Activated T-helper 2 cell treated with anti-CD3 and anti-CD28 coated beads, Interferon-gamma antibody, Interleukin-2, Interleukin-4, amounts not matched to agents 10 μg/mL and 5 μg/mL and 100 μg/mL, durations not matched to agents 14 hours and 24 hours and 36 hours (primary cell): Measurements from ENCODE around the gene MCC. TPM values are rescaled to one million over a fixed set of nuclear protein-coding genes. Genes with fewer than 3 reads are reported as not detected.

Experiments
- DNase-seq: peaks from one replicate; pipeline ENCODE4 v3.0.0; 2021; ENCODE audit warnings: low spot score
- H3K27ac Mint-ChIP-seq: one replicate; pipeline ENCODE4 v1.8.0; 2021; ENCODE audit warnings: mixed read lengths
- H3K27me3 Mint-ChIP-seq: one replicate; pipeline ENCODE4 v1.8.0; 2021; ENCODE audit warnings: low read depth, mixed read lengths
- H3K36me3 Mint-ChIP-seq: one replicate; pipeline ENCODE4 v1.8.0; 2021; ENCODE audit warnings: low read depth, mixed read lengths
- H3K4me1 Mint-ChIP-seq: one replicate; pipeline ENCODE4 v1.8.0; 2021; ENCODE audit warnings: low read depth, mixed read lengths
- H3K4me3 Mint-ChIP-seq: one replicate; pipeline ENCODE4 v1.8.0; 2021; ENCODE audit warnings: low read depth, mild to moderate bottlenecking, moderate library complexity, mixed read lengths
- H3K9me3 Mint-ChIP-seq: one replicate; pipeline ENCODE4 v1.8.0; 2021; ENCODE audit warnings: mixed read lengths
- intact Hi-C: fragments of 100-400 bp; cut with micrococcal nuclease; formaldehyde crosslinking; loops from one replicate; pipeline ENCODE4 v1.15.1; 2023
- total RNA-seq: library from RNA; stranded (reverse); gene quantifications from 2 replicates; pipeline ENCODE4 v1.2.3, GENCODE V29; 2022

Gene MCC
- total RNA-seq, 1 donor from 2014 or later, result 2.1 TPM

- Mint-ChIP-seq H3K4me1 (no peaks in the 10 kb centered on the region), H3K27me3 (peaks cover 18% of the 10 kb centered on the region), H3K9me3 (no peaks in the 10 kb centered on the region), H3K4me3 (no peak overlapping the region), H3K36me3 (no peaks in the 10 kb centered on the region), H3K27ac (no peak overlapping the region)
- no peak for DNase-seq
- intact Hi-C loops, result no loop called here
Observed at GRCh38 chr5:113212244-113212920, 275.9 kb downstream of the MCC start.

- intact Hi-C loops, result no loop called here
- Mint-ChIP-seq H3K4me1 (no peaks in the 10 kb centered on the region), H3K4me3 (no peak overlapping the region), H3K36me3 (no peaks in the 10 kb centered on the region), H3K27ac (no peak overlapping the region), H3K27me3 (peaks cover 15% of the 10 kb centered on the region), H3K9me3 (no peaks in the 10 kb centered on the region)
- DNase-seq, result no peak
Observed at GRCh38 chr5:113209498-113209897, 278.8 kb downstream of the MCC start.

GRCh38 chr5:113205807-113206206 lies 282.4 kb downstream of the MCC start:
- no peaks in the 10 kb centered on the region for H3K36me3 Mint-ChIP-seq
- H3K27ac Mint-ChIP-seq, result no peak overlapping the region
- H3K9me3 Mint-ChIP-seq, result no peaks in the 10 kb centered on the region
- no peak for DNase-seq
- intact Hi-C loops, result no loop called here
- H3K4me3 Mint-ChIP-seq, result no peak overlapping the region
- H3K4me1 Mint-ChIP-seq, result no peaks in the 10 kb centered on the region
- peaks cover 8% of the 10 kb centered on the region for H3K27me3 Mint-ChIP-seq

- DNase-seq, result no peak
- no peaks in the 10 kb centered on the region for H3K9me3 Mint-ChIP-seq
Observed at GRCh38 chr5:113205323-113205722, 282.9 kb downstream of the MCC start.

GRCh38 chr5:113204525-113205161 lies 283.6 kb downstream of the MCC start:
- Mint-ChIP-seq H3K9me3 (no peaks in the 10 kb centered on the region), H3K4me3 (no peak overlapping the region), H3K27me3 (peaks cover 5% of the 10 kb centered on the region), H3K27ac (no peak overlapping the region), H3K4me1 (no peaks in the 10 kb centered on the region), H3K36me3 (no peaks in the 10 kb centered on the region)
- no peak for DNase-seq
- intact Hi-C loops, result no loop called here

More at GRCh38 chr5:113205323-113205722, 282.9 kb downstream of the MCC start:
- H3K4me1 Mint-ChIP-seq, result no peaks in the 10 kb centered on the region
- intact Hi-C loops, result no loop called here
- H3K4me3 Mint-ChIP-seq, result no peak overlapping the region
- no peak overlapping the region for H3K27ac Mint-ChIP-seq
- no peaks in the 10 kb centered on the region for H3K36me3 Mint-ChIP-seq
- H3K27me3 Mint-ChIP-seq, result peaks cover 4% of the 10 kb centered on the region

GRCh38 chr5:113203916-113204315 lies 284.3 kb downstream of the MCC start:
- Mint-ChIP-seq H3K27ac (no peak overlapping the region), H3K4me1 (no peaks in the 10 kb centered on the region), H3K4me3 (no peak overlapping the region), H3K9me3 (no peaks in the 10 kb centered on the region), H3K27me3 (peaks cover 5% of the 10 kb centered on the region), H3K36me3 (no peaks in the 10 kb centered on the region)
- intact Hi-C loops, result no loop called here
- DNase-seq, result no peak

- H3K36me3 Mint-ChIP-seq, result no peaks in the 10 kb centered on the region
- H3K27ac Mint-ChIP-seq, result no peak overlapping the region
- no peak for DNase-seq
- H3K9me3 Mint-ChIP-seq, result no peaks in the 10 kb centered on the region
- H3K4me3 Mint-ChIP-seq, result no peak overlapping the region
- intact Hi-C loops, result no loop called here
- H3K4me1 Mint-ChIP-seq, result no peaks in the 10 kb centered on the region
- H3K27me3 Mint-ChIP-seq, result peaks cover 5% of the 10 kb centered on the region
Observed at GRCh38 chr5:113202746-113203716, 285.2 kb downstream of the MCC start.

GRCh38 chr5:113202287-113202686 lies 286.0 kb downstream of the MCC start:
- Mint-ChIP-seq H3K27me3 (peaks cover 5% of the 10 kb centered on the region), H3K36me3 (no peaks in the 10 kb centered on the region), H3K4me3 (no peak overlapping the region), H3K9me3 (no peaks in the 10 kb centered on the region), H3K4me1 (peaks cover 3% of the 10 kb centered on the region), H3K27ac (no peak overlapping the region)
- no peak for DNase-seq
- intact Hi-C loops, result no loop called here

GRCh38 chr5:113201715-113202114 lies 286.5 kb downstream of the MCC start:
- Mint-ChIP-seq H3K27me3 (peaks cover 5% of the 10 kb centered on the region), H3K9me3 (no peaks in the 10 kb centered on the region), H3K27ac (no peak overlapping the region), H3K4me3 (no peak overlapping the region), H3K36me3 (no peaks in the 10 kb centered on the region), H3K4me1 (peaks cover 3% of the 10 kb centered on the region)
- no peak for DNase-seq
- intact Hi-C loops, result no loop called here

GRCh38 chr5:113199122-113199905 lies 288.9 kb downstream of the MCC start:
- Mint-ChIP-seq H3K9me3 (no peaks in the 10 kb centered on the region), H3K27ac (no peak overlapping the region), H3K36me3 (no peaks in the 10 kb centered on the region), H3K4me3 (no peak overlapping the region), H3K27me3 (peaks cover 3% of the 10 kb centered on the region), H3K4me1 (peaks cover 3% of the 10 kb centered on the region)
- intact Hi-C loops, result no loop called here
- DNase-seq, result no peak

- no peaks in the 10 kb centered on the region for H3K36me3 Mint-ChIP-seq
- peaks cover 3% of the 10 kb centered on the region for H3K27me3 Mint-ChIP-seq
- H3K4me3 Mint-ChIP-seq, result no peak overlapping the region
- peaks cover 3% of the 10 kb centered on the region for H3K4me1 Mint-ChIP-seq
- intact Hi-C loops, result no loop called here
- H3K27ac Mint-ChIP-seq, result no peak overlapping the region
- no peaks in the 10 kb centered on the region for H3K9me3 Mint-ChIP-seq
- no peak for DNase-seq
Observed at GRCh38 chr5:113197456-113198200, 290.6 kb downstream of the MCC start.

GRCh38 chr5:113195771-113196170 lies 292.5 kb downstream of the MCC start:
- H3K4me3 Mint-ChIP-seq, result no peak overlapping the region
- H3K27ac Mint-ChIP-seq, result no peak overlapping the region
- H3K27me3 Mint-ChIP-seq, result peaks cover 3% of the 10 kb centered on the region
- no peaks in the 10 kb centered on the region for H3K36me3 Mint-ChIP-seq
- intact Hi-C loops, result no loop called here
- H3K4me1 Mint-ChIP-seq, result peaks cover 3% of the 10 kb centered on the region
- DNase-seq, result no peak
- no peaks in the 10 kb centered on the region for H3K9me3 Mint-ChIP-seq
